H9 (cell line): ENCODE results near the gene NUTF2. TPM values are rescaled to one million over a fixed set of nuclear protein-coding genes. Genes with fewer than 3 reads are reported as not detected.
A peak's percentile ranks its signal among the peaks of the same experiment; 100 is the strongest.

Source experiments
- DNase-seq: peaks from one replicate; pipeline ENCODE4 v3.0.0-alpha.2; 2017
- H2AFZ ChIP-seq: one replicate; pipeline ENCODE4 v1.6.1; 2013; ENCODE audit warnings: mild to moderate bottlenecking, low read length, control low read depth, moderate library complexity
- H2AK5ac ChIP-seq: 2 replicates; pipeline ENCODE4 v1.6.1; 2013; ENCODE audit warnings: low read length, control low read depth, mixed read lengths; ENCODE audit not compliant: insufficient read length
- H2BK120ac ChIP-seq: one replicate; pipeline ENCODE4 v1.6.1; 2013; ENCODE audit warnings: low read depth, mild to moderate bottlenecking, low read length, control low read depth, inconsistent platforms; ENCODE audit not compliant: poor library complexity, severe bottlenecking
- H2BK12ac ChIP-seq: 2 replicates; pipeline ENCODE4 v1.6.1; 2013; ENCODE audit warnings: low read length, control low read depth, mixed read lengths, low read depth; ENCODE audit not compliant: insufficient read length
- H2BK15ac ChIP-seq: 2 replicates; pipeline ENCODE4 v1.6.1; 2013; ENCODE audit warnings: low read depth, low read length, control low read depth
- H2BK20ac ChIP-seq: one replicate; pipeline ENCODE4 v1.6.1; 2013; ENCODE audit warnings: low read depth, mild to moderate bottlenecking, low read length, control low read depth, inconsistent platforms; ENCODE audit not compliant: poor library complexity, severe bottlenecking
- H2BK5ac ChIP-seq: 2 replicates; pipeline ENCODE4 v1.6.1; 2013; ENCODE audit warnings: low read length, control low read depth, mixed read lengths; ENCODE audit not compliant: insufficient read length
- H3K14ac ChIP-seq: 2 replicates; pipeline ENCODE4 v1.6.1; 2013; ENCODE audit warnings: low read length, control low read depth; ENCODE audit not compliant: insufficient read depth
- H3K18ac ChIP-seq: 2 replicates; pipeline ENCODE4 v1.6.1; 2013; ENCODE audit warnings: low read depth, mild to moderate bottlenecking, mixed read lengths, low read length, control low read depth; ENCODE audit not compliant: insufficient read length
- H3K23ac ChIP-seq: 2 replicates; pipeline ENCODE4 v1.6.1; 2013; ENCODE audit warnings: low read length, control low read depth, mixed read lengths, low read depth; ENCODE audit not compliant: insufficient read length
- H3K23me2 ChIP-seq: 2 replicates; pipeline ENCODE4 v1.6.1; 2013; ENCODE audit warnings: low read depth, mild to moderate bottlenecking, mixed read lengths, low read length, control low read depth; ENCODE audit not compliant: insufficient read length, poor library complexity, severe bottlenecking
- H3K27ac ChIP-seq: 2 replicates; pipeline ENCODE4 v1.5.1; 2013; ENCODE audit warnings: low read length, control low read depth, mixed read lengths, low read depth; ENCODE audit not compliant: insufficient read length
- H3K27me3 ChIP-seq: 2 replicates; pipeline ENCODE4 v1.6.1; 2013; ENCODE audit warnings: low read length, control low read depth, inconsistent platforms; ENCODE audit not compliant: insufficient read depth
- H3K4ac ChIP-seq: 2 replicates; pipeline ENCODE4 v1.6.1; 2013; ENCODE audit warnings: low read depth, mild to moderate bottlenecking, control low read depth, inconsistent platforms, low read length, moderate library complexity
- H3K4me1 ChIP-seq: 2 replicates; pipeline ENCODE4 v1.6.1; 2013; ENCODE audit warnings: low read length, control low read depth, inconsistent platforms; ENCODE audit not compliant: insufficient read depth
- H3K4me2 ChIP-seq: 2 replicates; pipeline ENCODE4 v1.6.1; 2013; ENCODE audit warnings: low read length, control low read depth, mixed read lengths; ENCODE audit not compliant: insufficient read length, insufficient read depth
- H3K56ac ChIP-seq: 2 replicates; pipeline ENCODE4 v1.6.1; 2013; ENCODE audit warnings: low read depth, mild to moderate bottlenecking, mixed read lengths, low read length, control low read depth; ENCODE audit not compliant: insufficient read length
- H3K79me1 ChIP-seq: 2 replicates; pipeline ENCODE4 v1.6.1; 2013; ENCODE audit warnings: low read depth, mild to moderate bottlenecking, moderate library complexity, low read length, control low read depth, inconsistent platforms; ENCODE audit not compliant: insufficient read depth, poor library complexity, severe bottlenecking
- H3K79me2 ChIP-seq: 2 replicates; pipeline ENCODE4 v1.6.1; 2013; ENCODE audit warnings: low read length, control low read depth, inconsistent platforms; ENCODE audit not compliant: insufficient read depth
- H3K9ac ChIP-seq: 2 replicates; pipeline ENCODE4 v1.6.1; 2013; ENCODE audit warnings: low read length, control low read depth, mixed read lengths; ENCODE audit not compliant: insufficient read length; ENCODE audit errors: extremely low read depth
- H3K9me3 ChIP-seq: one replicate; pipeline ENCODE4 v1.6.1; 2013; ENCODE audit warnings: low read depth, low read length, inconsistent platforms; ENCODE audit not compliant: control insufficient read depth
- H3T11ph ChIP-seq: one replicate; pipeline ENCODE4 v1.6.1; 2013; ENCODE audit warnings: mild to moderate bottlenecking, low read length, control low read depth, inconsistent platforms
- H4K20me1 ChIP-seq: one replicate; pipeline ENCODE4 v1.6.1; 2013; ENCODE audit not compliant: control insufficient read depth, insufficient read length, insufficient read depth
- H4K5ac ChIP-seq: 2 replicates; pipeline ENCODE4 v1.6.1; 2013; ENCODE audit warnings: low read depth, mild to moderate bottlenecking, mixed read lengths, low read length, control low read depth; ENCODE audit not compliant: insufficient read length
- H4K8ac ChIP-seq: replicated peaks from 2 replicates; pipeline ENCODE4 v1.6.1; 2013; ENCODE audit warnings: low read length, control low read depth, mixed read lengths, low read depth; ENCODE audit not compliant: insufficient read length
- H4K91ac ChIP-seq: 2 replicates; pipeline ENCODE4 v1.6.1; 2013; ENCODE audit warnings: low read depth, mild to moderate bottlenecking, moderate library complexity, mixed read lengths, low read length, control low read depth; ENCODE audit not compliant: insufficient read length
- H3K27ac Mint-ChIP-seq, 3 experiments: 2 replicates in 2 of 3; 3 replicates in 1 of 3; pipeline ENCODE4 v1.8.0; 2020 to 2021; ENCODE audit warnings: mixed read lengths in 3 of 3, mild to moderate bottlenecking in 1 of 3, moderate library complexity in 1 of 3
- H3K27me3 Mint-ChIP-seq: 2 replicates; pipeline ENCODE4 v1.8.0; 2021; ENCODE audit warnings: low read depth, mild to moderate bottlenecking, moderate library complexity, mixed read lengths
- H3K36me3 Mint-ChIP-seq, 3 experiments: 2 replicates in 2 of 3; 3 replicates in 1 of 3; pipeline ENCODE4 v1.8.0; 2020 to 2021; ENCODE audit warnings: low read depth in 3 of 3, mixed read lengths in 3 of 3; ENCODE audit not compliant: insufficient read depth in 1 of 3
- H3K4me1 Mint-ChIP-seq, 2 experiments: 2 replicates each; pipeline ENCODE4 v1.8.0; 2020; ENCODE audit warnings: mixed read lengths in 2 of 2
- H3K4me3 Mint-ChIP-seq, 2 experiments: 2 replicates in 1 of 2; 3 replicates in 1 of 2; pipeline ENCODE4 v1.8.0; 2020 to 2021; ENCODE audit warnings: mild to moderate bottlenecking in 2 of 2, mixed read lengths in 2 of 2, moderate library complexity in 1 of 2
- H3K9me3 Mint-ChIP-seq, 2 experiments: 2 replicates in 1 of 2; 3 replicates in 1 of 2; pipeline ENCODE4 v1.8.0; 2020; ENCODE audit warnings: mild to moderate bottlenecking in 2 of 2, mixed read lengths in 2 of 2, moderate library complexity in 1 of 2
- CTCF ChIP-seq: fragments of 200-600 bp; sonication (generic); conservative IDR thresholded peaks from 3 replicates; pipeline ENCODE4 v1.8.0; 2021; ENCODE audit warnings: antibody characterized with exemption, mild to moderate bottlenecking
- WGBS: extraction: QIAGEN DNeasy Blood & Tissue Kit; methylation state at CpG from one replicate; pipeline ENCODE4 v1.1.7; 2013; ENCODE audit warnings: missing lambda C conversion rate, low lambda C conversion rate, mixed read lengths; ENCODE audit not compliant: insufficient read length; ENCODE audit errors: extremely low coverage; 5-methylcytosine and 5-hydroxymethylcytosine counted together
- total RNA-seq: library from RNA; stranded (reverse); gene quantifications from 2 replicates; pipeline ENCODE4 v1.2.1, GENCODE V29; 2021

Gene NUTF2
- total RNA-seq, 1 experiment from 2014 or later = 198 TPM

- Histone ChIP-seq H3K9me3 (no peaks in the 10 kb centered on the region), H3T11ph (no peak overlapping the region), H3K23me2 (peaks cover 6% of the 10 kb centered on the region), H3K18ac (no peak overlapping the region), H2BK120ac (no peak overlapping the region), H2AFZ (no peak overlapping the region), H4K5ac (no peak overlapping the region), H3K14ac (no peak overlapping the region), H3K27ac (no peak overlapping the region), H3K79me1 (peaks cover 7% of the 10 kb centered on the region), H4K8ac (no peak overlapping the region), H3K4ac (no peak overlapping the region), H2BK15ac (no peak overlapping the region), H2BK12ac (no peak overlapping the region), H4K20me1 (no peaks in the 10 kb centered on the region), H2BK5ac (no peak overlapping the region), H2BK20ac (no peak overlapping the region), H3K4me1 (no peaks in the 10 kb centered on the region), H2AK5ac (no peak overlapping the region), H3K4me2 (peak overlapping the region; percentile 35), H4K91ac (no peak overlapping the region), H3K79me2 (peaks cover 8% of the 10 kb centered on the region; the same call in 1 of the 2 replicates), H3K23ac (no peak overlapping the region), H3K9ac (no peak overlapping the region), H3K27me3 (no peaks in the 10 kb centered on the region), H3K56ac (no peak overlapping the region)
- H3K4me3 Mint-ChIP-seq = peak overlapping the region; percentile 95 to 98
- no CpG with 5 or more reads among the region's 5 CpGs for WGBS
- H3K27me3 Mint-ChIP-seq = no peaks in the 10 kb centered on the region
- H3K4me1 Mint-ChIP-seq = peaks cover 16 to 19% of the 10 kb centered on the region in 2 experiments
- H3K27ac Mint-ChIP-seq = peak overlapping the region; percentile 75 to 96 (median 93); a peak in 6 of 7 replicates
- no peak for TF ChIP-seq CTCF
- no peaks in the 10 kb centered on the region for H3K9me3 Mint-ChIP-seq
- DNase-seq = no peak
- H3K36me3 Mint-ChIP-seq = no peaks in the 10 kb centered on the region
These were observed 45.6 kb downstream of the NUTF2 start for GRCh38 chr16:67892375-67892774.
